Measurements from ENCODE around the gene HRH4.

HRH4 gene

DNA sequence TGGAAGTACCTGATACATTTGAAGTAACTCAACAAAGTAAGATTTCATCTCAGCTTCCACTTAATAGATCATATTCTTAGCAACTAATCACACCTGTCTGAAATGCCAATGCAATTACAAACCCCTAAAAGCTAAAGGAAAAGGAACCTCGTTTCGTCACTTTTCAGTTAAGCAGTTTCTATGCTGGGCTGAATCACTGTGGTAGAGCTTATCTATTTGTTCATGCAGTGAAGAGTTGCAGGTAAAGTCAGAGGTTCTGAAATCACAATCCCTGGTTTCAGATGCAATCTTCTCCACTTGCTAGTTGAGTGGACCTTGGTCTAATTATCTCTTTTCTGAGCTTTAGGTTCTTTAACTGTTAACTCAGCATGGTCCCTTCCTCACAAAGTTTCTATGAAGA is 6.3 kb downstream of the HRH4 start:
- DNase-seq = no peak

DNA sequence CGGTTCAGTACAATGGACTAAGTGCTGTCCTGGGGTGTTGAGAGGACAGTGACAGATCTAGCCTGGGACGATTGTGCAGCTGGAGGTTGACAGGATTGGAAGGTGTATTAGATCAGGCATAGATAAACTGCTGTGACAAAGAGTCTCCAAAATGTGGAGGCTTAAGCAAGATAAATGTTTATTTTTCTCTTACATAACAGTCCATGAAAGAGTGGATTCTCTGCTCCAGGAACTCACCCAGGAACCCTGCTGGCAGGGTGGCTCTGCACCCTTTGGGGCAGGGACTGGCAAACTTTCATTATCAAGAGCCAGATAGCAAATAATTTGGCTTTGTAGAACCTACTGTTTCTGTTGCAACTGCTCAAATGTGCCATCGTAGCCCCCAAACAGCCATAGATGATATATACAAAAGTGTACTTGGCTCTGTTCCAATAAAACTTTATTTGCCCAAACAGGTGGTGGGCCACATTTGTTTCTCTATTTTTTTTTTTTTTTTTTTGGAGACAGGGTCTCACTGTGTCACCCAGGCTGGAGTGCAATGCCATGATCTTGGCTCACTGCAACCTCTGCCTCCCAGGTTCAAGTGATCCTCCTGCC is 9.7 kb downstream of the HRH4 start:
- DNase-seq = no peak

DNA sequence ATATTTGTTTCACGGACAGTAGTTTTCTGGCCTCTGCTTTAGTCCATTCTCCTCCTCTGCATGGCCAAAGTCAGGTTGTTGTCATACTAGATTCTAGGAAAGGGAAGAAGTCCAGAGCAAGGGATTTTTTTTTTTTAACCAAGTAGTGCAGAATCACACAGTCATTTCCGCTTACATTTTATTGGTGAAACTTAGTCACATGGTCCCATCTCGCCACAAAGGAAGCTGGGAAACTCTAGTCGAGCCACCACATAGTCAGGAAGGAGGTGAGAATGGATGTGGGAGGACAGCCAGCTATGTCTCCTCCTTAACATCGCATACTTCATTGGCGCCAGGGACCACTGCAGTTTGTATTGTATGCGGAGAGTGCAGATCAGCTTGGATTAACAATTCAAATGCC is 10.4 kb downstream of the HRH4 start:
- DNase-seq = no peak

DNA sequence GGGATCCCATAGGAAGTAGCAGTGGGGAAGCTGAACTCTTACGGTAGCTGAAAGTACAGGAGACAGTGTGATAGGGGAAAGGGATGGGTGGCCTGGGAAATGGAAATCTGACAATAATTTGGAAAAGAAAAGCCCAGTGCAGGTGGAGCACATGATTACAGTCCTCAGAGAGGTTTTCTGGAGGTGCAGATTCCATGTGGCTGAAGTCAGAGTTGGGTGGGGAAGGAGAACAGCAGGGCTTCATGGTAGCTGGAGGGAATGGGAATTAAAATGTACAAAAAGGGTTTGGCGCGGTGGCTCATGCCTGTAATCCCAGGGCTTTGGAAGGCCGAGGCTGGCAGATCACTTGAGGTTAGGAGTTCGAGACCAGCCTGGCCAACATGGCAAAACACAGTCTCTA is 12.2 kb downstream of the HRH4 start:
- DNase-seq = no peak

- no peak for DNase-seq
Observed at GRCh38 chr18:24474406-24474805, 14.0 kb downstream of the HRH4 start.

- no peak for DNase-seq
Observed at GRCh38 chr18:24475926-24476589, 15.6 kb downstream of the HRH4 start.

DNA sequence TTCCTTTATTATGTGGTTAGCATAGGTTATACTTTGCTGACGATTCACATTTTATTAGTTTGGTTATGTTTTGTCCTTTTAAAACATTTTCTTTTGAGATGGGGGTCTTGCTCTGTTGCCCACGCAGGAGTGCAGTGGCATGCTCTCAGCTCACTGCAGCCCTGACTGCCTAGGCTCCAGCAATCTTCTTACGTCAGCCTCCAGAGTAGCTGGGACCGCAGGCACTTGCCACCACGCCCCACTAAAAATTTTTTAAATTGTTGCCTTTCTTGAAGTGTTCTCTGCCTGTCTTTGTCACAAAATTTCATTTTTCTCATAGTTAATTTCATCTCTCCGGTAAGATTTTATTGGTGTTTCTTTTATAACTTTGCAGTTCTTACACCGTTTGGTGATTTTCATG is 18.9 kb downstream of the HRH4 start:
- no peak for DNase-seq

- DNase-seq = no peak
Observed at GRCh38 chr18:24482821-24483220, 22.4 kb downstream of the HRH4 start.

DNA sequence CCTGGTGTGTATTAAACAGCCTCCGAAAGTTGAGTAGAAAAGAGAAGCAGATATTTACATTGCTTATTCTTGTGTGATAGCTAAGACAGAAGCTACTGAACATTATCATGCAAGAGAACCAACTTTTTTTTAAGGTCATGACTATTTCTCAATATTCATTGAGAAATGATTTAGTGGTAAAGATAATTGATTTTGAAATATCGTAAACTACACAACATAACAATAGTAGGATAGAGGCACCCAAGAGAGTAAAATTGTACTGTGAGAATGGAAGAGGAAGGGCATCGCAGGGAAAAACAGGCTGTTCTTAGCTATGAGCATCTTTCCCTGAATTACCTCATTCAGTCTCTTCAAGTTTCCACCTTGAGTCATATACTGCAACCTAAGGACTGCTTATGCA is 25.2 kb downstream of the HRH4 start:
- DNase-seq = no peak

DNA sequence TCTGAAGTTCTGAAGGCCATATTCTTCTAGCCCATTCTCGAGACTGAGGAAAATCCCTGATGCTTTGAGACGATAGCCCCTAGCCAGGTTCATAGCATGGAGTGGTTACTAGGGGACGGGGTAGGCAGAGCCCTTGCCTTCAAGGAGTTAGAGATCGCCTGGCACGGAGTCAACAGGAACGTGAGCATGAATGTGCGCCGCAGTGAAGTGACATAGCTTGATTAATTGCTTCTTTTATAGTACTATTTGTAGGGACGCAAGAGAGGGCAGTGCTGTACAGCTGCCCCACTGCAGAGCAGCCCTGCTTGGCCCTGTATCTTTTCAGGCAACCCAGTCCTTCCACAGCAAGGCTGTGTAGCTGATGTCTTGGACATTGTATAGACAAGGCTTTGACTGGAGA is 26.2 kb downstream of the HRH4 start:
- DNase-seq = no peak

DNA sequence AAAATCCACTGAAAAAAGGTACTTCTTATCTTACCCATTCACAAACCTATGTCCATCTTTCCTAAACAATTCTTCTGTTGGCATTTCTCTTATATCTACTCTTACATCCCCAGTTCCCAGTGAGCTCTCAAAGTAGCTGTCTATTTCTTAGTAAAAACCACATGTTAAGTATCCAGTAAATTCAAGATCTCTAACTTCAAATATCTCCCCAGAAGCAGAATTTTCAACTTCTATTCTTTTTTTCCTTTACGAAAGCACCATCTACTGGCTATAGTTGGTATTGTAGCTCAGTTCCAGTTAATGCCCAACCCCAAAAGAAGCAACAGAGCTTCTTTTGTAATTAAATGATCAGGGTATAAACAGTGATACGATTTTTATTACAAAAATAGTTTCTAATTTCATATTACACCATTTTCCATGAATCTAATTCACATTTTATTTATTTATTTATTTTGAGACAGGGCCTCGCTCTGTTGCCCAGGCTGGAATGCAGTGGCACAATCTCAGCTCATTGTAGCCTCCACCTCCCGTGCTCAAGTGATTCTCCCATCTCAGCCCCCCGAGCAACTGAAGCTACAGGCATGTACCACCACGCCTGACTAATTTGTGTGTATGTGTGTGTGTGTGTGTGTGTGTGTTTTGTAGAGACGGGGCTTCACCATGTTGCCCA is 28.5 kb downstream of the HRH4 start:
- no peak for DNase-seq

GRCh38 chr18:24490539-24490938 is 30.1 kb downstream of the HRH4 start:
- DNase-seq = no peak

- DNase-seq = no peak
Observed at GRCh38 chr18:24491927-24492834, 31.7 kb downstream of the HRH4 start.

DNA sequence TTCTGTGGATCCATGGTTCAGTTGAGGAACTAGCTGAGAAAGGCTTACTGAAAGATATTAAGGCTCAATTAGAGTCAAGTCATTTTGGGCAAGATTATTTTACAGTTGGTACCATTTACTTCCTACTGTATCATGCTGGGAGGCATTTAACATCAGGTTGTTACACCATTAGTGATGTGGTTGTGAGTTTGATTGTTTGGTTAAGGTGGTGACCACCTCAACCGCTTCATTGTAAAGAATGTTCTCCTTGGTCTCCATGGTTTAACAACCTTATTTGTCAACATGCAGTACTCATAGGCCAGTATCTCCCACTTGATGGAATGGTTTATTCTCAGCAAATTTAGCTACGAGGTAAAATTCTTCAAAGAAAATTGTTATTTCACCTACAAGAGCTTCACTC is 34.1 kb downstream of the HRH4 start:
- no peak for DNase-seq

DNA sequence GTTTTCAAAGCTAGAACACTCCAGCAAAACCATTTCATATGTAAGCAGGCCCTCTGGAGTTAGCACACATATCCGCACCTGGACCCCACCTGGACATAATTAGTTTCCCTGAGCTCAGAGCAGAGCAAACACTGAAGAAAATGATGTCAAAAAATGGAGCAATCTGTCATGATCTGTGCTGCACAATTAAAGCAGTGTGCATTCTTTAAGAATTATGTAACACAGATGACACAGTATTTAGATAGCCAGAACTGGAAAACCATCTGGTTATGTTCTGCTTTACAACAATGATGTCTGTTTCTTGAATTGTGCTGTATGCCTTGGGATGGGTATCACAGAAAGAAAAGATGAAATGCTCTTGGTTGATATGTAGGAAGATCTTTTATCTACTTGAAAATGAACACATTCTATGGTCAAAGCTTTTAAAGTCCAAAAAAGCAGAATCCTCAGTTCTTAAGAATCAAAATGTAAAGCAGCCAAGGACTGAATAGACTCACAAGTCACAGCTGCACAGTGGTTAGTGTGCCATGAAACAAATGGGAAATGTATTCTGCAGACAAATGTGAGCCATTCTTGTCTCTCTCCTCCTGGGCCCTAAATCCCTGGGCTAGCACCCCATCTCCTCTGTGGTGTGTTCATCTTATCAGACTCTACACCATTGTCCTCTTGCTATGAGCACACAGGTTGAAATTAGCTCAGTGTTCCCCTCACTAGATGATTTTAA is 36.8 kb downstream of the HRH4 start:
- DNase-seq = no peak

DNA sequence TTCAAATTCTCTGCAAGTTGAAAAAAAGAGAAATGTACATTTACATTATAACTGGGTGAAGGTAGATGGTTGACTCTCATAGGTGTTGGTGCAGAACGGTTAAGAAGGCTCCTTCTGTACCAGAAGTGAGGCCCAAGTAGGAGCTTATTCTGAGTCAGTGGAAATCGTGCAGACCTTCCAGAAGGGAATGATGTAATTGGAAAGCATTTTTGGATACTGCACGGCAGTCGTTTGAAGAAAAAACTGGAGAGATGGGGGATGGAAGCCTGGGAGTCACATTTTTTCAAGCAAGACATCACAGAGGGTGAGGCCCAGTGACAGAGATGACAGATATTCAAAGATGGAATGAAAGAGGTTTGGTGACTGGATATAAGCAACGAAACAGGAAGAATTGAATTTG is 39.4 kb downstream of the HRH4 start:
- no peak for DNase-seq

DNA sequence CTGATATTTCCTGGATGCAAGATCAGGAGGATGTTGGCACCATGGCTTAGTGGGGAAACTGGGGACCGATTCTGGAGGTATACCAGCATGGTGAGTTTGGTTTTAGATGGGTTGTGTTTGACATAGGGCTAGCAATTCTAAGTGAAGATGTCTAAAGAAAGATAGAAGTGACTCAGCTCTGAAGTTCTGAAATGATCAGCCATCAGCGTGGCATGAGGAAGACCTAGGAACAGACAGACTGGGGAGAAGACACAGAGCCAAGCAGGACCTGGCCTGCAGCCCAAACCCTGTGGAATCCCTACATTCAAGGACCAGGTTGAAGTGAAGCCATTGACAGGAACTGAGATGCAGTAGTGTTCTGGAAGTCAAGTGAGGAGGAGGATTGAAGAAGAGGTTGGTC is 39.8 kb downstream of the HRH4 start:
- no peak for DNase-seq

DNA sequence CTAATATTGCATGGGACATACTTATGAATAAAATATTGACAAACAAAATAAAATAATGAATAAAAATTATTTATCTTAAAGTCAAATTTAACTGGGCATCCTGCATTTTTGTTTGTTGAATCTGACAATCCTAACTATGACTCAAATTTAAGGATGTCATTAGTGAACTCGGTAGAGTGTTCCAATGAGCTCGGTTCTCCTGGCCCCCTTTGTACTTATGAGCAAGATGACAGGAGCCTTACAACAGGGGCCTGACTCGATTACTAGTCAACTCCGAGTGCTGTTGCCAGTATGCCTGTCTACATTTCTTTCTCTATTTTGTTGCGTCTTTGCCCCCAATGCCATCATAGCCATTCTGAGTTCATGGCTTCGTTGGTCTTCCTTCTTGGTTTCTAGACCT is 40.3 kb downstream of the HRH4 start:
- no peak for DNase-seq

- DNase-seq = no peak
Observed at GRCh38 chr18:24502667-24503523, 42.5 kb downstream of the HRH4 start.

GRCh38 chr18:24504401-24504800 is 44.0 kb downstream of the HRH4 start:
- DNase-seq = no peak

DNA sequence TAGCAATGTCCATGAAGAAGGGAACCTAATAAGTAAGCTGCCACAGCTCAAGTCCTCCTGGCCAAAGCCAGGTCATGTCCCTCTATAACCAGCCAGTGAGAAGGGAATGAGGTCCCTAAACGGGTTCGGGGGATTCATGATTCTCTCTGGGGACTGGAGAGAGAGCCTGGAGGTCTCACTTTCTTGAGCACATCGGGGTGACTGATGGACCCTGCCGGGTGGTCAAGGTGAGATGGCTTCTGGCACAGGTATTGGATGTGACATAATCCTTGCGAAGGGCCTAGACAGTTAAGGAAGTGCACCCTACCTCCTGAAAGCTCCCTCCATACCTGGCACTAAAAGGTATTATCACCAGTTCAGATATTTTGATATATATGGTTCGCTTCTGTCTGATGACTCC is 45.7 kb downstream of the HRH4 start:
- DNase-seq = no peak

- DNase-seq = no peak
Observed at GRCh38 chr18:24509435-24509834, 49.0 kb downstream of the HRH4 start.

Data from activated naive CD4-positive, alpha-beta T cell (primary cell).